ENCODE data around the gene BSG.

The BSG gene

GRCh38 chr19:535017-535835, 37.2 kb upstream of the BSG start:
- Histone ChIP-seq H3K27me3 (ENCODE audit: low read depth) (no peaks in the 10 kb centered on the region), H3K4me1 (peaks cover 9% of the 10 kb centered on the region), H3K9me3 (no peaks in the 10 kb centered on the region), H3K36me3 (replicated peaks) (peaks cover 43% of the 10 kb centered on the region), H3K4me3 (no peak overlapping the region)
- no peak for DNase-seq (ENCODE audit: low spot score in 2 of 2)
- in situ Hi-C loops (cut with MboI; ENCODE audit: low sequenced_read_pairs): no loop called here

DNA sequence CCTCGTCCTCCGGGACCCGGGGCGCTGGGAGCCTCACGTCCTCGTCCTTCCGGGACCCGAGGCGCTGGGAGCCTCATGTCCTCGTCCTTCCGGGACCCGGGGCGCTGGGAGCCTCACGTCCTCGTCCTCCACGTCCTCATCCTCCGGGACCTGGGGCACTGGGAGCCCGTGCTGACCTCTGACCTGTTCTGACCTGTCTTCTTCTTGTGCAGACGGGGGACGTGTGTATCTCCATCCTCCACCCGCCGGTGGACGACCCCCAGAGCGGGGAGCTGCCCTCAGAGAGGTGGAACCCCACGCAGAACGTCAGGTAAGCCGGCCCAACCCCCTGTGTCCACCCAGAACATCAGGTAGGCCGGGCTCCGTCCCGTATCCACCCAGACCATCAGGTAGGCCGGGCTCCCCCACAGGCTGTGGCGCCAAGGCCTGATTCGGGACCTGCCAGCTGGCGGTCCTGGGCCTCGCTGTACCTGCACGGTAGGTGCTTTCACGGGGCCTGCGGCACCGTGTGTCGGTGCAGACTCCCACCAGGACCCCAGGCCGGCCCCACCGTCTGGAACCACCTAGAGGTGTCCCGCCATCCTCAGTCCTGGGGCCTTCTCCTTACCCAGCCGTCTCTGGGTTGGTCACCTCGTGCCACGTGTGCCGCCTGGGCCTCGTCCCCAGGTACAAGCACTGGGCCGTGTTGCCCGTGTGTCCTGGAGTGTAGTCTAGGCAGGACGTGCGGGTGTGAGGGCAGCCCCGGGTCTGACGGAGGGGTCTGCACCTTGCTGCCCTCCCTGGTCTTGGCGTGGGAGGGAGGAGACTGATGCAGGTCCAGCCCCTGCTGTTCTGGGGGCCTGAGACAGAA, 36.1 kb upstream of the BSG start:
- in situ Hi-C loops (cut with MboI; ENCODE audit: low sequenced_read_pairs): no loop called here
- Histone ChIP-seq H3K4me3 (no peak overlapping the region), H3K4me1 (peaks cover 9% of the 10 kb centered on the region), H3K36me3 (replicated peaks) (peaks cover 48% of the 10 kb centered on the region), H3K27me3 (ENCODE audit: low read depth) (no peaks in the 10 kb centered on the region), H3K9me3 (no peaks in the 10 kb centered on the region)
- DNase-seq (ENCODE audit: low spot score in 2 of 2): no peak

DNA sequence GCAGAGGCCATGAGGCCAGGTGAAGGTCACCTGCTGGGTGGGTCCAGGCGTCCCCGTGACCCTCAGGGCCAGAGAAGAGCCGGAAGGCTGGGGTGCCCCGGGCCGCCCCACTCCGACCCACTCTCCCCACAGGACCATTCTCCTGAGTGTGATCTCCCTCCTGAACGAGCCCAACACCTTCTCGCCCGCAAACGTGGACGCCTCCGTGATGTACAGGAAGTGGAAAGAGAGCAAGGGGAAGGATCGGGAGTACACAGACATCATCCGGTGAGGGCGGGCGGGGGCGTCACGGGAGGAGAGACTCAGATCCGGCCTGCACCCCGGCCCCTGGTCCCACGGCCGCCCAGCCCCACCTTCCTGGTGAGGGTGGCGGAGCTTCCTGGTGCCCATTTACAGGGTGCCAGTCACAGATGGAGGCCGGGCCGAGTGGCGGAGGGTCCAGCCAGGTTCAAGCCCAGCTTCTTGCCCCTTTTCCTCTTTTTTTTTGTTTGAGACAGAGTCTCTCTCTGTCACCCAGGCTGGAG, 35.5 kb upstream of the BSG start:
- peaks cover 51% of the 10 kb centered on the region for H3K36me3 ChIP-seq (replicated peaks)
- no peaks in the 10 kb centered on the region for H3K9me3 ChIP-seq
- DNase-seq (ENCODE audit: low spot score in 2 of 2): no peak
- H3K4me1 ChIP-seq: peaks cover 9% of the 10 kb centered on the region
- in situ Hi-C loops (cut with MboI; ENCODE audit: low sequenced_read_pairs): no loop called here
- no peaks in the 10 kb centered on the region for H3K27me3 ChIP-seq (ENCODE audit: low read depth)
- no peak overlapping the region for H3K4me3 ChIP-seq

GRCh38 chr19:538641-539428, 33.6 kb upstream of the BSG start:
- no peak overlapping the region for H3K4me3 ChIP-seq
- H3K36me3 ChIP-seq (replicated peaks): peaks cover 46% of the 10 kb centered on the region
- in situ Hi-C loops (cut with MboI; ENCODE audit: low sequenced_read_pairs): no loop called here
- H3K27me3 ChIP-seq (ENCODE audit: low read depth): no peaks in the 10 kb centered on the region
- DNase-seq (ENCODE audit: low spot score in 2 of 2): no peak
- peaks cover under 1% of the 10 kb centered on the region; the same call in 1 of the 2 replicates for H3K4me1 ChIP-seq
- no peaks in the 10 kb centered on the region for H3K9me3 ChIP-seq

GRCh38 chr19:539429-540030, 32.9 kb upstream of the BSG start:
- H3K4me1 ChIP-seq: no peaks in the 10 kb centered on the region
- in situ Hi-C loops (cut with MboI; ENCODE audit: low sequenced_read_pairs): no loop called here
- peaks cover 44% of the 10 kb centered on the region for H3K36me3 ChIP-seq (replicated peaks)
- H3K9me3 ChIP-seq: no peaks in the 10 kb centered on the region
- H3K4me3 ChIP-seq: no peak overlapping the region
- DNase-seq (ENCODE audit: low spot score in 2 of 2): no peak
- H3K27me3 ChIP-seq (ENCODE audit: low read depth): no peaks in the 10 kb centered on the region

DNA sequence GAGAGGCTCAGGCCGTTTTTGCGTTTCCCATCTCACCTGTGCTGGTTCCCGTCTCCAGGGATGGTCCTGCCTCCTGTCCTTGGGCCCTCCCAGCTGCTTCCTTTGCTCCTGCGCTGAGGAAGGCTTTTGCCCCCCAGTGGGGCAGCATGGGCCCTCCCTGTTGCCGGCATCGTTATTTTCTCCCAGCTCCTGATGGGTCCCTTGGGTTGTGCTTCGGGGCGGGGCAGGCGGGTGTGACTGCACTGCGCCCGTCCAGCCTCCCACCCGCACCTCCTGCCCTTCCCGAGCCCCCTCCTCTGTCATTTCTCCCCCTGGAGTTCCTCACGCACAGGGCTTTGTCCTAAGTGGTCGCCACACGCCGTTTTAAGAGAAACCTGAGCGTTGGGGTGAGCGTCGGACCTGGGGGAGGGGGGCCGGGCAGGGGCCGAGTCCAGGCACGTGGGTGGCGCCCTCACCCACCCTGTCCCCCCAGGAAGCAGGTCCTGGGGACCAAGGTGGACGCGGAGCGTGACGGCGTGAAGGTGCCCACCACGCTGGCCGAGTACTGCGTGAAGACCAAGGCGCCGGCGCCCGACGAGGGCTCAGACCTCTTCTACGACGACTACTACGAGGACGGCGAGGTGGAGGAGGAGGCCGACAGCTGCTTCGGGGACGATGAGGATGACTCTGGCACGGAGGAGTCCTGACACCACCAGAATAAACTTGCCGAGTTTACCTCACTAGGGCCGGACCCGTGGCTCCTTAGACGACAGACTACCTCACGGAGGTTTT, 31.3 kb upstream of the BSG start:
- no peaks in the 10 kb centered on the region; the same call in 1 of the 2 replicates for H3K27me3 ChIP-seq (ENCODE audit: low read depth)
- H3K4me3 ChIP-seq: no peak overlapping the region
- DNase-seq (ENCODE audit: low spot score in 2 of 2): no peak
- H3K4me1 ChIP-seq: no peaks in the 10 kb centered on the region
- peaks cover 35% of the 10 kb centered on the region for H3K36me3 ChIP-seq (replicated peaks)
- H3K9me3 ChIP-seq: no peaks in the 10 kb centered on the region
- in situ Hi-C loops (cut with MboI; ENCODE audit: low sequenced_read_pairs): no loop called here

DNA sequence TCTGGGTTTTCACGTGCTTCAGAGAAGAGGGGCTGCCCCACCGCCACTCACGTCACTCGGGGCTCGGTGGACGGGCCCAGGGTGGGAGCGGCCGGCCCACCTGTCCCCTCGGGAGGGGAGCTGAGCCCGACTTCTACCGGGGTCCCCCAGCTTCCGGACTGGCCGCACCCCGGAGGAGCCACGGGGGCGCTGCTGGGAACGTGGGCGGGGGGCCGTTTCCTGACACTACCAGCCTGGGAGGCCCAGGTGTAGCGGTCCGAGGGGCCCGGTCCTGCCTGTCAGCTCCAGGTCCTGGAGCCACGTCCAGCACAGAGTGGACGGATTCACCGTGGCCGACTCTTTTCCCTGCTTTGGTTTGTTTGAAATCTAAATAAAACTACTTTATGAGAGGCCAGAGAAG, 30.7 kb upstream of the BSG start:
- H3K4me1 ChIP-seq: no peaks in the 10 kb centered on the region
- H3K36me3 ChIP-seq (replicated peaks): peaks cover 29% of the 10 kb centered on the region
- no peaks in the 10 kb centered on the region; the same call in 1 of the 2 replicates for H3K27me3 ChIP-seq (ENCODE audit: low read depth)
- no peak for DNase-seq (ENCODE audit: low spot score in 2 of 2)
- in situ Hi-C loops (cut with MboI; ENCODE audit: low sequenced_read_pairs): no loop called here
- H3K9me3 ChIP-seq: no peaks in the 10 kb centered on the region
- H3K4me3 ChIP-seq: no peak overlapping the region

- H3K4me3 ChIP-seq: no peak overlapping the region
- peaks cover 23% of the 10 kb centered on the region for H3K36me3 ChIP-seq (replicated peaks)
- no peaks in the 10 kb centered on the region for H3K4me1 ChIP-seq
- no peaks in the 10 kb centered on the region; the same call in 1 of the 2 replicates for H3K27me3 ChIP-seq (ENCODE audit: low read depth)
- in situ Hi-C loops (cut with MboI; ENCODE audit: low sequenced_read_pairs): no loop called here
- DNase-seq (ENCODE audit: low spot score in 2 of 2): no peak
- H3K9me3 ChIP-seq: no peaks in the 10 kb centered on the region
Measured at GRCh38 chr19:542173-542866, 30.1 kb upstream of the BSG start.

- no peaks in the 10 kb centered on the region for H3K4me1 ChIP-seq
- in situ Hi-C loops (cut with MboI; ENCODE audit: low sequenced_read_pairs): no loop called here
- H3K4me3 ChIP-seq: no peak within 1 kb of the TSS
- no peaks in the 10 kb centered on the region; the same call in 1 of the 2 replicates for H3K27me3 ChIP-seq (ENCODE audit: low read depth)
- H3K9me3 ChIP-seq: no peaks in the 10 kb centered on the region
- H3K36me3 ChIP-seq (replicated peaks): peaks cover 17% of the 10 kb centered on the region
- DNase-seq (ENCODE audit: low spot score in 2 of 2): no peak
Measured at GRCh38 chr19:543910-544608, 28.3 kb upstream of the BSG start, which contains the start of gene GZMM. TSS of gene GZMM (plus strand) at chr19:544053. CDS start at chr19:544072, 19 bp downstream.

GRCh38 chr19:547117-547516, 25.3 kb upstream of the BSG start:
- DNase-seq (ENCODE audit: low spot score in 2 of 2): no peak
- Histone ChIP-seq H3K27me3 (ENCODE audit: low read depth) (no peaks in the 10 kb centered on the region; the same call in 1 of the 2 replicates), H3K9me3 (no peaks in the 10 kb centered on the region), H3K4me1 (no peaks in the 10 kb centered on the region), H3K4me3 (no peak overlapping the region), H3K36me3 (replicated peaks) (peaks cover 4% of the 10 kb centered on the region)
- in situ Hi-C loops (cut with MboI; ENCODE audit: low sequenced_read_pairs): no loop called here

GRCh38 chr19:547836-548720, 24.3 kb upstream of the BSG start:
- H3K4me1 ChIP-seq: no peaks in the 10 kb centered on the region
- no peak overlapping the region for H3K4me3 ChIP-seq
- H3K27me3 ChIP-seq (ENCODE audit: low read depth): no peaks in the 10 kb centered on the region; the same call in 1 of the 2 replicates
- no peaks in the 10 kb centered on the region for H3K9me3 ChIP-seq
- no peak for DNase-seq (ENCODE audit: low spot score in 2 of 2)
- H3K36me3 ChIP-seq (replicated peaks): peaks cover 3% of the 10 kb centered on the region; the same call in 1 of the 2 replicates
- in situ Hi-C loops (cut with MboI; ENCODE audit: low sequenced_read_pairs): no loop called here

Data from HAP-1 (cell line).